SH-SY5Y (cell line): Measurements from ENCODE around the gene MAPK8IP2.

Experiments used
- GATA2 ChIP-seq: IDR thresholded peaks from 2 replicates; pipeline ENCODE4 v1.6.1; 2011; ENCODE audit warnings: mild to moderate bottlenecking, low read depth, low read length
- GATA3 ChIP-seq: IDR thresholded peaks from 2 replicates; pipeline ENCODE4 v1.6.1; 2011; ENCODE audit warnings: low read depth, mild to moderate bottlenecking, low read length, moderate library complexity

- TF ChIP-seq GATA2 (no peak), GATA3 (no peak)
Observed at GRCh38 chr22:50621948-50622722, 21.5 kb downstream of the MAPK8IP2 start.
